Gastroesophageal sphincter (tissue), 4 donors: ENCODE data around the gene GUCD1. TPM values are rescaled to one million over a fixed set of nuclear protein-coding genes. Genes with fewer than 3 reads are reported as not detected.
"Not testable (repeated sequence)": the region's sequence is repeated elsewhere in the genome, so short reads cannot be mapped to it uniquely, and the experiment has no call there.

Source experiments
- ATAC-seq: fragments of 150-250 bp; one replicate; pipeline ENCODE4 v1.9.1; 2016; ENCODE audit warnings: mild to moderate bottlenecking, moderate library complexity
- H3K27ac ChIP-seq, 4 donors: fragments of 200-600 bp; sonication (generic) in 3 of 4; 1 replicate in 3 of 4; 2 replicates in 1 of 4; pipeline ENCODE4 v1.5.1; 2016 to 2019
- H3K27me3 ChIP-seq: fragments of 200-600 bp; sonication (generic); one replicate; pipeline ENCODE4 v1.5.1; 2019
- H3K36me3 ChIP-seq, 2 donors: fragments of 200-600 bp; sonication (generic); one replicate each; pipeline ENCODE4 v1.5.1; 2019; ENCODE audit warnings: control low read depth in 1 of 2
- H3K4me1 ChIP-seq, 3 donors: fragments of 200-600 bp; sonication (generic); 1 replicate in 2 of 3; 2 replicates in 1 of 3; pipeline ENCODE4 v1.5.1; 2016 to 2019; ENCODE audit warnings: control low read depth in 2 of 3
- H3K4me3 ChIP-seq, 2 donors: fragments of 200-600 bp; sonication (generic); one replicate each; pipeline ENCODE4 v1.5.1; 2019; ENCODE audit warnings: mild to moderate bottlenecking in 1 of 2, moderate library complexity in 1 of 2
- H3K9me3 ChIP-seq, 3 donors: fragments of 200-600 bp; sonication (generic); one replicate each; pipeline ENCODE4 v1.5.1; 2017 to 2019; ENCODE audit warnings: control low read depth in 2 of 3
- EP300 ChIP-seq: sonication (generic); formaldehyde crosslinking; IDR thresholded peaks from one replicate; pipeline ENCODE4 v1.6.1; 2017; ENCODE audit warnings: antibody characterized with exemption, mild to moderate bottlenecking
- POLR2A ChIP-seq, 2 donors: fragments of 450-650 bp; IDR thresholded peaks; one replicate each; pipeline ENCODE4 v1.6.1; 2017; ENCODE audit warnings: antibody characterized with exemption in 2 of 2, mild to moderate bottlenecking in 2 of 2, moderate library complexity in 1 of 2
- POLR2AphosphoS5 ChIP-seq: sonication (generic); formaldehyde crosslinking; IDR thresholded peaks from one replicate; pipeline ENCODE4 v1.6.1; 2017; ENCODE audit warnings: antibody characterized with exemption
- WGBS, 2 donors: methylation state at CpG; one replicate each; pipeline ENCODE4 v1.1.5; 2018; ENCODE audit warnings: low coverage in 1 of 2; 5-methylcytosine and 5-hydroxymethylcytosine counted together
- total RNA-seq, 4 donors: library from RNA; depleted of rRNA; stranded (reverse); fragments of >200 nt; gene quantifications; one replicate each; pipeline ENCODE4 v1.1.0, GENCODE V29; 2016
- TF ChIP-seq, protein P1 (sequence below), 4 experiments: fragments of 200-600 bp in 2 of 4; fragments of 450-650 bp in 2 of 4; sonication (generic) in 1 of 4; IDR thresholded peaks; one replicate each; pipeline ENCODE4 v1.5.1; 2017 to 2019; ENCODE audit warnings: antibody characterized with exemption in 4 of 4, mild to moderate bottlenecking in 2 of 4, moderate library complexity in 2 of 4

The GUCD1 gene
- total RNA-seq, 4 donors from 2014 or later, result 107 to 178 (median 121) TPM

DNA sequence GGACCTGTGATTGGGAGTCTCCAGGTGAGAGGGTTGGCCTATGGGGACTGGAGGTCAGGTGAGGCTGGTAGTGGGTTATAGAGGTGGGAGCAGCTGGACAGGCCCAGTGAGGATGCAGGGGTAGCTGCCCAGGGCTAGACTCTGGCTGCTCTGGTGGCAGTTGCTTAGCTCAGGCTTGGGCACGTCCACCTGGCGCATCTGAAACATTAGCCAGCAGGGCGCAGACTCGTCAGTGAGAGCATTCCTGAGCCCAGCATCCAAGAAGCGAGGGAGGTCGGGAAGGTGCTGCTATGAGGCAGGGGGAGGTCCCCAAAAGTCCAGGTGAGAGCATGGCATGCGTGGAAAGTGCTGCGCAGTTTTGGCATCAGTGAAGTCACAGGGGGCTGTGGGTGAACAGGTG, 44.6 kb upstream of the GUCD1 start:
- WGBS, 2 donors, result 90 to 100% methylated on average over 3 to 4 of the region's 8 CpGs
- Histone ChIP-seq H3K4me1 (peaks cover 0 to 23% (median 0%) of the 10 kb centered on the region in 3 donors), H3K27ac (no peak overlapping the region), H3K27me3 (no peaks in the 10 kb centered on the region), H3K36me3 (no peaks in the 10 kb centered on the region), H3K4me3 (no peak overlapping the region), H3K9me3 (no peaks in the 10 kb centered on the region)
- no peak for ATAC-seq
- TF ChIP-seq EP300 (no peak), POLR2AphosphoS5 (no peak), POLR2A (IDR thresholded peaks at IDR 0.05) (no peak)
- TF ChIP-seq, protein P1, sequence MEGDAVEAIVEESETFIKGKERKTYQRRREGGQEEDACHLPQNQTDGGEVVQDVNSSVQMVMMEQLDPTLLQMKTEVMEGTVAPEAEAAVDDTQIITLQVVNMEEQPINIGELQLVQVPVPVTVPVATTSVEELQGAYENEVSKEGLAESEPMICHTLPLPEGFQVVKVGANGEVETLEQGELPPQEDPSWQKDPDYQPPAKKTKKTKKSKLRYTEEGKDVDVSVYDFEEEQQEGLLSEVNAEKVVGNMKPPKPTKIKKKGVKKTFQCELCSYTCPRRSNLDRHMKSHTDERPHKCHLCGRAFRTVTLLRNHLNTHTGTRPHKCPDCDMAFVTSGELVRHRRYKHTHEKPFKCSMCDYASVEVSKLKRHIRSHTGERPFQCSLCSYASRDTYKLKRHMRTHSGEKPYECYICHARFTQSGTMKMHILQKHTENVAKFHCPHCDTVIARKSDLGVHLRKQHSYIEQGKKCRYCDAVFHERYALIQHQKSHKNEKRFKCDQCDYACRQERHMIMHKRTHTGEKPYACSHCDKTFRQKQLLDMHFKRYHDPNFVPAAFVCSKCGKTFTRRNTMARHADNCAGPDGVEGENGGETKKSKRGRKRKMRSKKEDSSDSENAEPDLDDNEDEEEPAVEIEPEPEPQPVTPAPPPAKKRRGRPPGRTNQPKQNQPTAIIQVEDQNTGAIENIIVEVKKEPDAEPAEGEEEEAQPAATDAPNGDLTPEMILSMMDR (IDR thresholded peaks at IDR 0.05), result no peak

GRCh38 chr22:24597076-24597475, 42.1 kb upstream of the GUCD1 start:
- not testable (repeated sequence) for H3K4me3 ChIP-seq, ATAC-seq, H3K9me3 ChIP-seq, H3K27ac ChIP-seq, H3K27me3 ChIP-seq, H3K36me3 ChIP-seq
- WGBS, 2 donors, result 73 to 87% methylated on average over 3 to 7 of the region's 9 CpGs
- peaks cover 0 to 22% (median 6%) of the 10 kb centered on the region in 3 donors for H3K4me1 ChIP-seq

DNA sequence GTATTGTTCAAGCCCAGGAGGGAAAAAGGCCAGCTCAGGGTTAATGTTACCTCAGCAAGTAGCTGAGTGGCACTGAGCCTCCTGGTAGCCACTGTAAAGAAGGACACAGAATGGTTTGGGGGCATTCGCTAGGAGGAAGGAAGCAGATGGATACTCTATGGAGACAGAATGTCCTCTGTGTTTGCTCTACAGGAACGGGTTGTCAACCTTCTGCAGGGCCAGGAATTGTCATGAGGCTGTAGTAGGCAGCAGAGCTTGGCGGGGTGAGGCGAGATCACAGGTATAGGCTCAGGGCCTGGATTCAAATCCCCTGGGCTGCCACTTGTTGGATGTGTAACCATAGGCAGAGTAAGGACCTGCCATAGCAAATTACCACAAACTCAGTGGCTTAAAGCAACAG, 40.9 kb upstream of the GUCD1 start:
- H3K9me3 ChIP-seq, result no peaks in the 10 kb centered on the region
- no peaks in the 10 kb centered on the region for H3K27me3 ChIP-seq
- WGBS, 2 donors, result 87% methylated on average over 4 of the region's 4 CpGs; no CpG with 5 or more reads in 1 of the 2 donors
- no peak overlapping the region for H3K4me3 ChIP-seq
- no peaks in the 10 kb centered on the region for H3K36me3 ChIP-seq
- TF ChIP-seq POLR2AphosphoS5 (no peak), EP300 (no peak), POLR2A (IDR thresholded peaks at IDR 0.05) (no peak)
- TF ChIP-seq, protein P1 (IDR thresholded peaks at IDR 0.05), result no peak
- no peak for ATAC-seq
- H3K27ac ChIP-seq, result no peak overlapping the region
- peaks cover 0 to 23% (median 6%) of the 10 kb centered on the region in 3 donors for H3K4me1 ChIP-seq

- TF ChIP-seq POLR2A (IDR thresholded peaks at IDR 0.05) (no peak), EP300 (no peak), POLR2AphosphoS5 (no peak)
- TF ChIP-seq, protein P1 (IDR thresholded peaks at IDR 0.05), result no peak
- no peaks in the 10 kb centered on the region for H3K9me3 ChIP-seq
- no peak for ATAC-seq
- no peaks in the 10 kb centered on the region for H3K27me3 ChIP-seq
- no peak overlapping the region for H3K27ac ChIP-seq
- no peak overlapping the region for H3K4me3 ChIP-seq
- WGBS, 2 donors, result no CpG with 5 or more reads among the region's 6 CpGs
- H3K4me1 ChIP-seq, result peaks cover 0 to 23% (median 6%) of the 10 kb centered on the region in 3 donors
- no peaks in the 10 kb centered on the region for H3K36me3 ChIP-seq
These were observed 40.3 kb upstream of the GUCD1 start for GRCh38 chr22:24595228-24595627.

GRCh38 chr22:24594569-24595120, 39.7 kb upstream of the GUCD1 start:
- H3K9me3 ChIP-seq, result no peaks in the 10 kb centered on the region
- H3K27ac ChIP-seq, result peak overlapping the region in 1 of 4 donors; percentile 6
- TF ChIP-seq, protein P1 (IDR thresholded peaks at IDR 0.05), result no peak
- TF ChIP-seq POLR2A (IDR thresholded peaks at IDR 0.05), result no peak
- no peak for TF ChIP-seq POLR2AphosphoS5
- TF ChIP-seq EP300, result no peak
- H3K36me3 ChIP-seq, result peaks cover 0 to 3% of the 10 kb centered on the region in 2 donors
- WGBS, 2 donors, result no CpG with 5 or more reads among the region's 7 CpGs
- no peaks in the 10 kb centered on the region for H3K27me3 ChIP-seq
- peaks cover 0 to 23% (median 6%) of the 10 kb centered on the region in 3 donors for H3K4me1 ChIP-seq
- no peak overlapping the region for H3K4me3 ChIP-seq
- no peak for ATAC-seq
